NCI-H748 (cell line): ENCODE measurements around the gene HOXA9.
A peak's percentile ranks its signal among the peaks of the same experiment; 100 is the strongest.

Source experiments
- DNase-seq: peaks from one replicate; lab custom pipeline; 2025; ENCODE audit not compliant: unreplicated experiment; lab: John Stamatoyannopoulos, UW

Gene HOXA9

GRCh38 chr7:27129729-27130539 is 35.4 kb downstream of the HOXA9 start:
- peak; percentile 82 for DNase-seq

- DNase-seq: no peak
These were observed 36.3 kb downstream of the HOXA9 start for GRCh38 chr7:27128776-27129728.

DNA sequence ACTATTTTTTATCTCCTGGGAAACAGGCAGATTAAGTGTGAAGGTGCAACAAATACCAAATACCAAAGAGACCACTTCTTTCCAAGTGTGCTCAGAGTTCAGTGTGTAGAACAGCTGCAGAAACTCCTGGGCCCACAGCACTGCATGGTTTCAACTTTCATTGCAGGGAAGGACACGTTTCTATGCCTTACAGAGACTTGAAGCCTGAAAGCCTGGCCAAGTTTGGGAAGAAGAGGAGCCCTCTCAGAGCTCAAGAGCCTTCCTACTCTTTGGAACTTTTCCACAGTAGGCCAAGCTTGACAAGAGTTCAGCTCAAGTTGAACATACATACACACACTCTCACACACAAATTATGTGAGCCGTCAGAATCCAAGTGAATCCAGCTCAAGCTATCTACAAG is 37.3 kb downstream of the HOXA9 start:
- DNase-seq: no peak

GRCh38 chr7:27126596-27127327 is 38.6 kb downstream of the HOXA9 start:
- no peak for DNase-seq

GRCh38 chr7:27125986-27126394 is 39.3 kb downstream of the HOXA9 start:
- DNase-seq: no peak

- DNase-seq: no peak
These were observed 40.2 kb downstream of the HOXA9 start for GRCh38 chr7:27124902-27125689.

- no peak for DNase-seq
These were observed 41.0 kb downstream of the HOXA9 start for GRCh38 chr7:27124096-27124901.

DNA sequence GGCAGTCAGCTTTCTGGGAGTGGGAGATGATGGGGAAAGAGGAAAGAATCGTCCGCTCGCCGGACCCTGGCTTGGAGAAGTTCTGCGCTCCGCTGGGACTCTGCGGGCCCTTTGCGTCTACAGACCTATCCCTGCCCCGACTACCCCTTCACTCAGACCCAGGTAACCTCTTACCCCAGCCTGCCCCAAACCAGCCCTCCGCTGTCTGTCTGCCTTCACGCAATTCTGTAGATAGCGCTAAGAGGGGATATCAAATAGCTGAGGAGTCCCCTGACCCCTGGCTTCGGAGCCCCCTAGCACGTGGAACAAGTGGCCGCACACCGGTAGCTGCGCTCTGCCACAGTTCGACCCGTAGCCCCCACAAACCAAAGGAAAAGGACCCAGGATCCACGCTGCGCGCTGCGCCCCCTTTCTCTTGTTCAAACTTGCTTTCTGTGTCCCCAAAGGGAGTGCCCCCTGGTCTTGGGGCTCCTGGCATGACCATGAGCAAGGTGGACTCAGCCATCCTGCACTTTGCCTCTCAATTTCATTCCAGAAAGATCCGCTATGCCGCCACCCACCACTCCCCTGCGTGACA is 41.8 kb downstream of the HOXA9 start:
- DNase-seq: no peak

GRCh38 chr7:27123007-27123476 is 42.3 kb downstream of the HOXA9 start:
- DNase-seq: no peak

DNA sequence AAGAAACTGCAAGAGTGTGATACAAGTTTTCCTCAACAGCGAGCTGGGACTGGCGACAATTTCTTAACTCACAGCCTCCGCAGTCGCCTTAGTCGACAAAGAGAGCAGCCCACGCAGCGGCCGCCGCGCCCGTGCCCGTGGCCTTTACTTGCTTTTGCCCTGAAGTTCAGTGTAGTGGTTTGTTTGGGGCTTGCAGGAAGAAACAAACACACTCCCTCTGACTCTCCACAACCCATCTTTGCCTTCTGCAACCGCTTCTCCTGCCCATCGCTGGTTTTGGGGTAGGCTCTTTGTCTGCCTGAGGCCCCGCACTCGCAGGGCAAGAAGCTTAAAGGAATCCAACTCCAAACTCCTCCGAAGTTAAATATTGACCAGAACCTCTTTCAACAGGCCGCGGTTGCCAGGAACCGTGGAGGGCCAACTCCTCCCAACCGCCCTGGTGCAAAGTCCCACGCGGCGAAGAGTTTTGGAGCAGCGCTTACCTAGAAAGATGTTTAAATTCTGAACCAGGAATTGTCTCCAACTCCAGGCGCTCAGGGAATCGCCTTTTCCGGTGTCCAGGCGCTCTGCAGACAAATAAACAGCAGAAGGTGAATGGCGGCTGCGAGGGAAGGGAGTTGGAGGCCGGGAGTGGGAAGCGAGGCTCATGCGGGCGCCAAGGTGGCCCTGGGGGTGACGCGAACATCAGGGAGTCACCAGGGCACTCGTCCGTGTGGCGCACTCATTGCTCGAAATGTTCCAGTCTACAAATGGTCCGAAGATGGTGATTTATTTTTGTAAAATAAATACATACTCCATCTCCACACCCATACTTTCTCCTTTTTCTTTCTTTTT is 43.0 kb downstream of the HOXA9 start:
- DNase-seq: no peak

DNA sequence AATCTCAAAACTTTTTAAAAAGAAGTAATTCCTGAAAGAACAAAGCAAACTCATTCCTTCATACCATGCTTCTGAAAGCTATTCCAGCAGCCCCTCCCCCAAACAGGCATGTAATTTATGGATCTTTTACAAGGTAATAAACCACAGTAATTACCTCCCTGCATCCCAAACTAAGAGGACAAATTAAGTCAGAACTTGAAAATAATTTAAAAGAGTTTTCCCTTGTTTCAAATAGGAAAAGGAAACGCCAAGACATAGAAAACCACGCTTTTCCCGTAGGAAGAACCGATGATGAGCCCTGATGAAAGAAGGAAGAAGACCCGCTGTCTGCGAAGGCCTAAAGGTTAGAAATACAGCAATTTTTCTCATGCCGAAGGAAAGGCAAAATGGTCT is 43.7 kb downstream of the HOXA9 start:
- DNase-seq: no peak

- no peak for DNase-seq
These were observed 45.9 kb downstream of the HOXA9 start for GRCh38 chr7:27119412-27119911.

- DNase-seq: no peak
These were observed 46.8 kb downstream of the HOXA9 start for GRCh38 chr7:27118580-27118979.

- DNase-seq: no peak
These were observed 47.3 kb downstream of the HOXA9 start for GRCh38 chr7:27117887-27118491.

DNA sequence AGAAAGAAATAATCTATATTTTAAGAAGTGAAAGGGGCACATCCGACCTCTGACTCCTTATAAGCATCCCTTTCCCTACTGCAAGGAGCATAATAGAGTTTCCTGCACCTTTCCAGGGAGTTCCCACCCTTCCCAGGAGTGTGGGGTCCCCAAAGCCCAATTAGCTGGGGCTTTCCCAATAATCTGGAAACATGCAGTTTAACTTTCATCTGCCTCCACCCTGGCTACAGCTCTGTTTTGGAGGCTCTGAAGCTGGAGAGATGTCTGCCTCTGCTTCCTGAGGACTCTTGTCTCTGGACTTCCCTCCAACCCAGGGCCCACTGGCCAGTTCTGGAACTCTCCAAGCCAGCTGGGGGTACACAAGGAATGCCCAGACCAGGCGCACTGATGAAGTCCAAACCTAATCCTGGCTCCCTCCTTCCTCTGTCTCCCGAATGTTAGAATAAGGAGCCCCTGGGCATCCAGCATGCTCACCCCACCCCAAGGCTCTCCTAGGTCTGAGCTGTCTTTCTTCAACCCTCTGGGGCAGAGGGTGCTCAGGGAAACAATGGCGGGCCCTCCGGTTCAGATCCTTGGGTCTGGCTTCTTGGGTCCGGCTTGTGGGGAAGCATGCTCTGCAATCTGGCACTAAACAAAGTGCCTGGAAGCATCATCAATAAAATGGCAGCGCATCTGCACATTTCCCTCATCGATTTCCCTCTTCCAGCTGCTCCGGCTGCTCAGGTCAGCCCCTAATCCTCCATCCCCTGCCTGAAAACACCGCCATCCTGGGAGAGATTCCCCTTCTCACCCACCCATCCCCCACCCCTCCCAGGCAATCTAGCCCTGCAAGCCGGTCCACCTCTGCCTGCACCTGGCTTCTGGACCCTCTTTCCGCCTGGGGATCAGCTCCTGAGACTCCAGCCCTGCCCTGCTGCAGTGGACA is 48.1 kb downstream of the HOXA9 start:
- DNase-seq: no peak
